ENCODE measurements around the gene PLVAP. TPM values are rescaled to one million over a fixed set of nuclear protein-coding genes. Genes with fewer than 3 reads are reported as not detected.
A peak's percentile ranks its signal among the peaks of the same experiment; 100 is the strongest.

PLVAP gene
- total and polyA plus RNA-seq, 9 of the 15 experiments (the other 6 are each of a cell fraction or from before 2014, with no cell fraction given): 0.09 to 0.84 (median 0.51) TPM; not detected in 4

- TF ChIP-seq E2F4 (CRISPR knock-in tag; IDR thresholded peaks at IDR 0.05; ENCODE audit: low read depth) (no peak), FOXA1 (IDR thresholded peaks at IDR 0.05; ENCODE audit: borderline replicate concordance) (no peak), ATF1 (CRISPR knock-in tag; IDR thresholded peaks at IDR 0.05) (peak; percentile 88), ATF1 (tag; IDR thresholded peaks at IDR 0.05) (peak; percentile 100), GTF3C2 (IDR thresholded peaks at IDR 0.05; ENCODE audit: borderline replicate concordance, extremely low read depth, insufficient read length) (no peak), CHD7 (IDR thresholded peaks at IDR 0.05; ENCODE audit: low read depth, low read length) (no peak), GTF2F1 (IDR thresholded peaks at IDR 0.05; ENCODE audit: low read depth, low read length) (peak; percentile 28; the same call in 1 of the 2 replicates), BACH1 (tag; IDR thresholded peaks at IDR 0.05) (no peak), ZKSCAN8 (CRISPR knock-in tag; IDR thresholded peaks at IDR 0.05) (no peak), PTTG1 (tag; IDR thresholded peaks at IDR 0.05; ENCODE audit: low read depth) (no peak)
- TF ChIP-seq, protein P1, sequence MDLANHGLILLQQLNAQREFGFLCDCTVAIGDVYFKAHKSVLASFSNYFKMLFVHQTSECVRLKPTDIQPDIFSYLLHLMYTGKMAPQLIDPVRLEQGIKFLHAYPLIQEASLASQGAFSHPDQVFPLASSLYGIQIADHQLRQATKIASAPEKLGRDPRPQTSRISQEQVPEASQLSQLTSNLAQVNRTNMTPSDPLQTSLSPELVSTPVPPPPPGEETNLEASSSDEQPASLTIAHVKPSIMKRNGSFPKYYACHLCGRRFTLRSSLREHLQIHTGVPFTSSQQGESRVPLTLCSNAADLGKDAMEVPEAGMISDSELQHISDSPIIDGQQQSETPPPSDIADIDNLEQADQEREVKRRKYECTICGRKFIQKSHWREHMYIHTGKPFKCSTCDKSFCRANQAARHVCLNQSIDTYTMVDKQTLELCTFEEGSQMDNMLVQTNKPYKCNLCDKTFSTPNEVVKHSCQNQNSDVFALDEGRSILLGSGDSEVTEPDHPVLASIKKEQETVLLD (IDR thresholded peaks at IDR 0.05): peak; percentile 55; the same call in 1 of the 2 replicates
These were observed 25.2 kb downstream of the PLVAP start (continued) for GRCh38 chr19:17351815-17352435.

Measured in K562 (cell line).